Ishikawa (cell line): ENCODE results near the gene FAT3.

Source experiments
- CEBPB ChIP-seq: IDR thresholded peaks from 2 replicates; pipeline ENCODE4 v1.6.1; 2012
- CREB1 ChIP-seq: IDR thresholded peaks from 2 replicates; pipeline ENCODE4 v1.6.1; 2012; ENCODE audit warnings: low read depth
- EGR1 ChIP-seq: IDR thresholded peaks from 2 replicates; pipeline ENCODE4 v1.6.1; 2012
- EP300 ChIP-seq: IDR thresholded peaks from 2 replicates; pipeline ENCODE4 v1.6.1; 2012; ENCODE audit warnings: borderline replicate concordance
- FOXM1 ChIP-seq: IDR thresholded peaks from 2 replicates; pipeline ENCODE4 v1.6.1; 2012; ENCODE audit warnings: low read depth, borderline replicate concordance
- MAX ChIP-seq: IDR thresholded peaks from 2 replicates; pipeline ENCODE4 v1.6.1; 2012
- NFIC ChIP-seq: IDR thresholded peaks from 2 replicates; pipeline ENCODE4 v1.6.1; 2012
- RAD21 ChIP-seq: IDR thresholded peaks from 2 replicates; pipeline ENCODE4 v1.6.1; 2012; ENCODE audit warnings: low read depth
- TAF1 ChIP-seq: IDR thresholded peaks from 2 replicates; pipeline ENCODE4 v1.6.1; 2012; ENCODE audit warnings: low read depth, mild to moderate bottlenecking
- TCF12 ChIP-seq: IDR thresholded peaks from 2 replicates; pipeline ENCODE4 v1.6.1; 2012; ENCODE audit warnings: low read depth
- TEAD4 ChIP-seq: IDR thresholded peaks from 2 replicates; pipeline ENCODE4 v1.6.1; 2012
- USF1 ChIP-seq: IDR thresholded peaks from 2 replicates; pipeline ENCODE4 v1.6.1; 2012
- YY1 ChIP-seq: IDR thresholded peaks from 2 replicates; pipeline ENCODE4 v1.6.1; 2012; ENCODE audit warnings: low read depth
- ZBTB7A ChIP-seq: IDR thresholded peaks from 2 replicates; pipeline ENCODE4 v1.6.1; 2012; ENCODE audit warnings: low read depth
- TF ChIP-seq, protein P1 (sequence below): IDR thresholded peaks from 2 replicates; pipeline ENCODE4 v1.6.1; 2012; ENCODE audit warnings: low read depth, mild to moderate bottlenecking

FAT3 gene

GRCh38 chr11:92211576-92212167, 12.9 kb upstream of the FAT3 start:
- no peak for TF ChIP-seq TEAD4
- TF ChIP-seq RAD21 = 0 out of 2 replicates have a peak, but pooled peaks have one; percentile 7

- TF ChIP-seq EGR1 = no peak
- TF ChIP-seq TCF12 = no peak
- no peak for TF ChIP-seq RAD21
- no peak for TF ChIP-seq TAF1
- no peak for TF ChIP-seq TEAD4
- TF ChIP-seq USF1 = no peak
These were observed 12.1 kb upstream of the FAT3 start for GRCh38 chr11:92212530-92212929.

DNA sequence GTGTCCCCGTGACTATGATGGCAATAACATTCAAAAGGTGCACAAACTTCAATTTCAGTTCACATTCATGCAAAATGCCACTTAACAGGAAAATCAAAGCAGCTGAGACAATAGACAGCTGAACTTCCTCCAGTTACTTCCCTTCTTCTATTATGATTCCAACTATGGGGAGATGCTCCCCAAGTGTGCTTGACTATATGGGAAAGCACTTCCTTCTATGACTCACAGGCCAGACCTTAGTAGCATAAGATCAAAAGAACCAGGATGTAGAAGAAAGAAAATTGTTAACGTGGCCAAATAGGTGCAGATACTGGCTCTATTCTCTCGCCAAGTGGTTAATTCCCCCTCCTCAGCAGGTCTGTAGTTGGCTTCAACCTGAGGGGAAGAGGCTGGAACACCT, 7.8 kb upstream of the FAT3 start:
- no peak for TF ChIP-seq ZBTB7A
- TF ChIP-seq MAX = no peak
- no peak for TF ChIP-seq FOXM1
- no peak for TF ChIP-seq TEAD4
- TF ChIP-seq, protein P1, sequence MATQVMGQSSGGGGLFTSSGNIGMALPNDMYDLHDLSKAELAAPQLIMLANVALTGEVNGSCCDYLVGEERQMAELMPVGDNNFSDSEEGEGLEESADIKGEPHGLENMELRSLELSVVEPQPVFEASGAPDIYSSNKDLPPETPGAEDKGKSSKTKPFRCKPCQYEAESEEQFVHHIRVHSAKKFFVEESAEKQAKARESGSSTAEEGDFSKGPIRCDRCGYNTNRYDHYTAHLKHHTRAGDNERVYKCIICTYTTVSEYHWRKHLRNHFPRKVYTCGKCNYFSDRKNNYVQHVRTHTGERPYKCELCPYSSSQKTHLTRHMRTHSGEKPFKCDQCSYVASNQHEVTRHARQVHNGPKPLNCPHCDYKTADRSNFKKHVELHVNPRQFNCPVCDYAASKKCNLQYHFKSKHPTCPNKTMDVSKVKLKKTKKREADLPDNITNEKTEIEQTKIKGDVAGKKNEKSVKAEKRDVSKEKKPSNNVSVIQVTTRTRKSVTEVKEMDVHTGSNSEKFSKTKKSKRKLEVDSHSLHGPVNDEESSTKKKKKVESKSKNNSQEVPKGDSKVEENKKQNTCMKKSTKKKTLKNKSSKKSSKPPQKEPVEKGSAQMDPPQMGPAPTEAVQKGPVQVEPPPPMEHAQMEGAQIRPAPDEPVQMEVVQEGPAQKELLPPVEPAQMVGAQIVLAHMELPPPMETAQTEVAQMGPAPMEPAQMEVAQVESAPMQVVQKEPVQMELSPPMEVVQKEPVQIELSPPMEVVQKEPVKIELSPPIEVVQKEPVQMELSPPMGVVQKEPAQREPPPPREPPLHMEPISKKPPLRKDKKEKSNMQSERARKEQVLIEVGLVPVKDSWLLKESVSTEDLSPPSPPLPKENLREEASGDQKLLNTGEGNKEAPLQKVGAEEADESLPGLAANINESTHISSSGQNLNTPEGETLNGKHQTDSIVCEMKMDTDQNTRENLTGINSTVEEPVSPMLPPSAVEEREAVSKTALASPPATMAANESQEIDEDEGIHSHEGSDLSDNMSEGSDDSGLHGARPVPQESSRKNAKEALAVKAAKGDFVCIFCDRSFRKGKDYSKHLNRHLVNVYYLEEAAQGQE = no peak
- no peak for TF ChIP-seq EP300
- no peak for TF ChIP-seq TAF1
- no peak for TF ChIP-seq EGR1
- TF ChIP-seq YY1 = no peak
- no peak for TF ChIP-seq USF1
- no peak for TF ChIP-seq TCF12
- no peak for TF ChIP-seq NFIC
- TF ChIP-seq RAD21 = no peak

GRCh38 chr11:92219476-92219875, 5.1 kb upstream of the FAT3 start:
- TF ChIP-seq RAD21 (no peak), TAF1 (no peak), ZBTB7A (no peak), YY1 (no peak), CEBPB (no peak), EGR1 (no peak), CREB1 (no peak), MAX (no peak), FOXM1 (no peak), EP300 (no peak), NFIC (no peak), TEAD4 (no peak), USF1 (no peak), TCF12 (no peak)
- TF ChIP-seq, protein P1 = no peak

GRCh38 chr11:92222701-92223100, 1.9 kb upstream of the FAT3 start:
- TF ChIP-seq EP300 = no peak
- no peak for TF ChIP-seq FOXM1
- TF ChIP-seq MAX = no peak
- TF ChIP-seq TCF12 = no peak
- TF ChIP-seq NFIC = no peak
- no peak for TF ChIP-seq TEAD4
- TF ChIP-seq, protein P1 = no peak
- no peak for TF ChIP-seq USF1
- TF ChIP-seq EGR1 = no peak
- no peak for TF ChIP-seq ZBTB7A
- TF ChIP-seq YY1 = no peak
